Measurements from ENCODE around the gene ATP13A2.

ATP13A2 gene

DNA sequence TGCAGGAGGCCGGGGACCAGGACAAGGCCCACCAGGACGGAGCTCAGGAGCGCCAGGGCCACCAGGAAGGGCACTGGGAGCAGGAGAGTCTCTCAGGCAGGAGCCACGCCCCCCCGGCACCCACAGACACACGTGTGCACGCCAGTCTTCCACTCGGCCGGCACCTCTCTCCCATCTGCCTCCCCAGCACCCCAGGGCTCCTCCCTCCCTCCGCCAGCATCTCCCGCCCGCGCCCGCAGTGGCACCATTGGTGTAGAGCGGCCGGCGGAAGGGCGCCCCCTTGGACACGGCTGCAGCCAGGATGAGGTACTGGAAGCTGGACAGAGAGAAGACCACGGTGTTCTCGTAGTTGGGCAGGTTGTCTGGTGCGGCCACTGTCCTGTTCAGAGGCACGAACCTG is 25.2 kb downstream of the ATP13A2 start:
- no peak for DNase-seq (ENCODE audit: low read depth)
- H3K9me3 ChIP-seq (ENCODE audit: control insufficient read depth, low read length), result no peaks in the 10 kb centered on the region

GRCh38 chr1:16986113-16986512 is 25.6 kb downstream of the ATP13A2 start:
- H3K4me1 ChIP-seq (ENCODE audit: control insufficient read depth, insufficient read depth, low read length), result peaks cover 12% of the 10 kb centered on the region
- H3K9me3 ChIP-seq (ENCODE audit: control insufficient read depth, low read length), result no peaks in the 10 kb centered on the region
- H3K9ac ChIP-seq (ENCODE audit: low read length), result no peak overlapping the region
- H3K27me3 ChIP-seq (replicated peaks; ENCODE audit: control insufficient read depth, insufficient read depth, low read length), result no peaks in the 10 kb centered on the region
- peaks cover 8% of the 10 kb centered on the region for H3K36me3 ChIP-seq (ENCODE audit: control insufficient read depth, insufficient read depth, low read length, severe bottlenecking)
- no peak for DNase-seq (ENCODE audit: low read depth)
- no peak overlapping the region for H3K4me3 ChIP-seq (ENCODE audit: low read length)

More for the DNA sequence above, 25.2 kb downstream of the ATP13A2 start:
- no peak overlapping the region for H3K9ac ChIP-seq (ENCODE audit: low read length)
- peaks cover 9% of the 10 kb centered on the region for H3K36me3 ChIP-seq (ENCODE audit: control insufficient read depth, insufficient read depth, low read length, severe bottlenecking)
- no peaks in the 10 kb centered on the region for H3K27me3 ChIP-seq (replicated peaks; ENCODE audit: control insufficient read depth, insufficient read depth, low read length)
- no peak overlapping the region for H3K4me3 ChIP-seq (ENCODE audit: low read length)
- peaks cover 8% of the 10 kb centered on the region for H3K4me1 ChIP-seq (ENCODE audit: control insufficient read depth, insufficient read depth, low read length)

DNA sequence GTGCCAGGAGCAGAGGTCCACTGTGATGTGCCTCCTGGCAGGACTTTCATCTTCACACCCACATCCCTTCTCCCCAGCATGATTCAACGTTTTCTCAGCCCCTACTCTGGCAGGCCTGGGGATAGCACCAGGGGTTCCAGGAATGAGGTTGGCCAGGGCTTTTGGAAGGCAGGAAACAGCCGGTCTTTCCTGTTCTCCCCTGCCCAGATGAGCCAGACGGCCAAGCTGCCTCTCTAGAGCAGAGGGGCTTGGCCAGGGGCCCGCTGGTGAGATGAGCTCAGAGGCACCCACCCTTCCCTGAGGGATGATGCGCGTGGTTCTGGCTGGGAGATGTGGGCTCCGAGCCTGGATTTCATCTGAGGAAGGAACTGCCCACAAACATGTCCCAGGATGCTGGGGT is 27.0 kb downstream of the ATP13A2 start:
- Histone ChIP-seq H3K36me3 (ENCODE audit: control insufficient read depth, insufficient read depth, low read length, severe bottlenecking) (peaks cover 8% of the 10 kb centered on the region), H3K4me1 (ENCODE audit: control insufficient read depth, insufficient read depth, low read length) (peaks cover 17% of the 10 kb centered on the region), H3K9ac (ENCODE audit: low read length) (no peak overlapping the region), H3K27me3 (replicated peaks; ENCODE audit: control insufficient read depth, insufficient read depth, low read length) (no peaks in the 10 kb centered on the region), H3K9me3 (ENCODE audit: control insufficient read depth, low read length) (no peaks in the 10 kb centered on the region), H3K4me3 (ENCODE audit: low read length) (no peak overlapping the region)
- peak; percentile 82 for DNase-seq (ENCODE audit: low read depth)

DNA sequence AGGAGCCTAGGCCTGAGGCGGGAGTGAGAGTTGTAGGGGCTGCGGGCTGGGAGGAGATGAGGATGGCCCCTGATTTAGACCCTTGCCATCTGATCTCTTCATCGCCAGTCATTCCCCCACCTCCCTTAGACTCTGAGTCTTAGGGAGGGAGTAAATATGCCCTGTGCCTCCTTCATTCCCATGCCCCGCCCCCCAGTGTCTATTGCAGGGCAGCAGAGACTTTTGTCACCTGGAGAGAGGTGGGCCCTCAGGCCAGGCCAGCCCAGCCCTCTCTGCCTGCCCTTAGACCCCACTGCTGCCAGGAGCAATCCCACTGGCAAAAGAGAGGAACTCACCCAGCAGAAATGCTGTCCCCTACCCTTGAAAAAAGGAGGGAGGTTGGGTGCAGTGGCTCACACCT is 28.1 kb downstream of the ATP13A2 start:
- peaks cover 24% of the 10 kb centered on the region for H3K4me1 ChIP-seq (ENCODE audit: control insufficient read depth, insufficient read depth, low read length)
- no peaks in the 10 kb centered on the region for H3K9me3 ChIP-seq (ENCODE audit: control insufficient read depth, low read length)
- no peaks in the 10 kb centered on the region for H3K27me3 ChIP-seq (replicated peaks; ENCODE audit: control insufficient read depth, insufficient read depth, low read length)
- no peak overlapping the region for H3K4me3 ChIP-seq (ENCODE audit: low read length)
- H3K36me3 ChIP-seq (ENCODE audit: control insufficient read depth, insufficient read depth, low read length, severe bottlenecking), result peaks cover 8% of the 10 kb centered on the region
- no peak for DNase-seq (ENCODE audit: low read depth)
- H3K9ac ChIP-seq (ENCODE audit: low read length), result no peak overlapping the region

GRCh38 chr1:16982902-16983301 is 28.8 kb downstream of the ATP13A2 start:
- peaks cover 4% of the 10 kb centered on the region for H3K36me3 ChIP-seq (ENCODE audit: control insufficient read depth, insufficient read depth, low read length, severe bottlenecking)
- H3K4me1 ChIP-seq (ENCODE audit: control insufficient read depth, insufficient read depth, low read length), result peaks cover 30% of the 10 kb centered on the region
- H3K9ac ChIP-seq (ENCODE audit: low read length), result no peak overlapping the region
- no peaks in the 10 kb centered on the region for H3K27me3 ChIP-seq (replicated peaks; ENCODE audit: control insufficient read depth, insufficient read depth, low read length)
- H3K4me3 ChIP-seq (ENCODE audit: low read length), result no peak overlapping the region
- DNase-seq (ENCODE audit: low read depth), result no peak
- no peaks in the 10 kb centered on the region for H3K9me3 ChIP-seq (ENCODE audit: control insufficient read depth, low read length)

DNA sequence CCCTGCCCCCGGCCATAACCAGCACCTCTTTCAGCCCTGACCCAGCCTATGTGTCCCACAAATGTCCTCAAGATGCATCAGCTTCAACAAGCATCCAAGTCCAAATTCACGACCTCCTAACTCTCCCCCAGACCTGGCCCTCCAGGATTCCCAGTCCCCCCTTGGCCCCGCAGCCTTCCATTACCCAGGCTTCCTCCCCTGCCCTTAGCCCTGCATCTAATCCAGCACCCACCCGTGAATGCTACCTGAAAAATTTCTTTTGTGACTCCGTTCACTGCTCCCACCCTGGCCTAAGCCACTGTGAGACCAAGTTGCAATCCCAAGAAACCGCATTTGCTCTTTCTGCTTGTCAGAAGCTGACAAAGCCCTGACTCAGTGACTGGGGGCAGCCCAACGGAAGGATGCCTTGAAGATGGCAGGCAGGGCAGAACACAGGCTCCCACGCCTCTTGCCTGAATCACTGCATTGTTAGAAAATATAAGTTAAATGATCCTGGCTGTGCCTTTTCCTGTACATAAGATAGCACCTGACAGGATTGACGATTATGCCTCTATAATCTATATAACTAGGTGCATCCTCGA is 30.4 kb downstream of the ATP13A2 start:
- Histone ChIP-seq H3K9me3 (ENCODE audit: control insufficient read depth, low read length) (no peaks in the 10 kb centered on the region), H3K27me3 (replicated peaks; ENCODE audit: control insufficient read depth, insufficient read depth, low read length) (no peaks in the 10 kb centered on the region), H3K4me1 (ENCODE audit: control insufficient read depth, insufficient read depth, low read length) (peaks cover 30% of the 10 kb centered on the region), H3K4me3 (ENCODE audit: low read length) (peak overlapping the region; percentile 79), H3K9ac (ENCODE audit: low read length) (peak overlapping the region; percentile 82), H3K36me3 (ENCODE audit: control insufficient read depth, insufficient read depth, low read length, severe bottlenecking) (peaks cover under 1% of the 10 kb centered on the region)
- peak; percentile 84 for DNase-seq (ENCODE audit: low read depth)

GRCh38 chr1:16980473-16981268 is 31.1 kb downstream of the ATP13A2 start, which contains the start of gene MFAP2:
MFAP2 (minus strand) TSS chr1:16980620; CDS start chr1:16978273, 2,347 bp downstream.
- no peaks in the 10 kb centered on the region for H3K27me3 ChIP-seq (replicated peaks; ENCODE audit: control insufficient read depth, insufficient read depth, low read length)
- DNase-seq (ENCODE audit: low read depth), result peak; percentile 86
- no peaks in the 10 kb centered on the region for H3K9me3 ChIP-seq (ENCODE audit: control insufficient read depth, low read length)
- peak within 1 kb of the TSS; percentile 82 for H3K9ac ChIP-seq (ENCODE audit: low read length)
- H3K4me1 ChIP-seq (ENCODE audit: control insufficient read depth, insufficient read depth, low read length), result peaks cover 30% of the 10 kb centered on the region
- peak within 1 kb of the TSS; percentile 79 for H3K4me3 ChIP-seq (ENCODE audit: low read length)
- H3K36me3 ChIP-seq (ENCODE audit: control insufficient read depth, insufficient read depth, low read length, severe bottlenecking), result no peaks in the 10 kb centered on the region

DNA sequence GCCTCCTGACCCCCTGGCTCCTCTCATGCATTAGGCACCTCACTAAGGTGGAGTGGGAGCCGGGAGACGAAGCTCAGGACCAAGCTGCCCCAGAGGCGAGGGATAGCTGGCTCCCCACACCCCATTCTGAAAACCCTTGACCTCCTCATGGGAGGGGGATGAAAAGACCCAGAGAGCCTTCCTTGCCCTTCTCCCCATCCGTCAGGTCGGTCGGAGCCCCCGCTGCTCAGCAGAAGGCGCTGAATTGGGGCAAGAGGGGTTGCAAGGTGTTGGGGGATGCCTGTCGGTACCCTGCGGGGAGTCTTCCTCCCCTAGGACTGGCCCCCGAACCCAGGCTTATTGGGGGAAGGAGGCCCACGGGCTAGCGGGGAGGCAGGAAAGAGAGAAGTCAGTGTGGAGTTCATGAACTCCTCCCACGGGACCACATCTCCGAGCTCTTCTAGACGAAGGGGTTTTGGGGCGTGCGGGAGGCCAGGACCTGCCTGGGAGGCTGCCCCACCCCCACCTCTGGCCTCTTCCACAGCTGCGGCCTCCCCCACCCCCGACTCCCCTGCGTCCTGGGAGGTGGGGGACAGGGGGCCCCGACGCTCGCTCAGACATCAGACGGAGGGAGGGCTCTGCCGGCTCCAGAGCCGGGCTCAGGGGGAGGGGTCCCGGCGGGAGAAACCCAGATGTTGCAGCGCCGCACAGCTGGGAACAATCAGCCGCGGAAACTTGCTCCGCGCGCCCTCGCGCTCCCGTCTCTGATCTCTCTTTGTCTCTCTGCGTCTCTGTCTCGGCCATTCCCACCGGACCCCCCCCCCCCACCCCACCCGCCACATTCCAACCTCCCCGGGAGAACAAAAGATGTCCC is 32.0 kb downstream of the ATP13A2 start:
- H3K9me3 ChIP-seq (ENCODE audit: control insufficient read depth, low read length), result no peaks in the 10 kb centered on the region
- peaks cover 29% of the 10 kb centered on the region for H3K4me1 ChIP-seq (ENCODE audit: control insufficient read depth, insufficient read depth, low read length)
- no peaks in the 10 kb centered on the region for H3K27me3 ChIP-seq (replicated peaks; ENCODE audit: control insufficient read depth, insufficient read depth, low read length)
- peak overlapping the region; percentile 79 for H3K4me3 ChIP-seq (ENCODE audit: low read length)
- peak; percentile 81 for DNase-seq (ENCODE audit: low read depth)
- H3K36me3 ChIP-seq (ENCODE audit: control insufficient read depth, insufficient read depth, low read length, severe bottlenecking), result no peaks in the 10 kb centered on the region
- H3K9ac ChIP-seq (ENCODE audit: low read length), result peak overlapping the region; percentile 82

- peaks cover 24% of the 10 kb centered on the region for H3K4me1 ChIP-seq (ENCODE audit: control insufficient read depth, insufficient read depth, low read length)
- peak overlapping the region; percentile 82 for H3K9ac ChIP-seq (ENCODE audit: low read length)
- peak; percentile 94 for DNase-seq (ENCODE audit: low read depth)
- peak overlapping the region; percentile 79 for H3K4me3 ChIP-seq (ENCODE audit: low read length)
- no peaks in the 10 kb centered on the region for H3K36me3 ChIP-seq (ENCODE audit: control insufficient read depth, insufficient read depth, low read length, severe bottlenecking)
- H3K27me3 ChIP-seq (replicated peaks; ENCODE audit: control insufficient read depth, insufficient read depth, low read length), result no peaks in the 10 kb centered on the region
- H3K9me3 ChIP-seq (ENCODE audit: control insufficient read depth, low read length), result no peaks in the 10 kb centered on the region
These were observed 32.9 kb downstream of the ATP13A2 start for GRCh38 chr1:16978567-16979474.

- DNase-seq (ENCODE audit: low read depth), result no peak
- no peaks in the 10 kb centered on the region for H3K36me3 ChIP-seq (ENCODE audit: control insufficient read depth, insufficient read depth, low read length, severe bottlenecking)
- H3K4me3 ChIP-seq (ENCODE audit: low read length), result peak overlapping the region; percentile 79
- no peaks in the 10 kb centered on the region for H3K9me3 ChIP-seq (ENCODE audit: control insufficient read depth, low read length)
- H3K27me3 ChIP-seq (replicated peaks; ENCODE audit: control insufficient read depth, insufficient read depth, low read length), result no peaks in the 10 kb centered on the region
- H3K9ac ChIP-seq (ENCODE audit: low read length), result peak overlapping the region; percentile 82
- peaks cover 24% of the 10 kb centered on the region for H3K4me1 ChIP-seq (ENCODE audit: control insufficient read depth, insufficient read depth, low read length)
These were observed 33.6 kb downstream of the ATP13A2 start for GRCh38 chr1:16978139-16978538.

Data from adipocyte (in vitro differentiated cells).